GM21825 (cell line): Measurements from ENCODE around the gene UBE2L5.

Experiments
- ATAC-seq: cut with Tn5 transposase; IDR thresholded peaks from one replicate; pipeline ENCODE4 v1.9.1; 2021; ENCODE audit warnings: mild to moderate bottlenecking, moderate library complexity; ENCODE audit not compliant: unreplicated experiment

UBE2L5 gene

GRCh38 chr13:30404207-30404606, 18.1 kb upstream of the UBE2L5 start:
- ATAC-seq, result no peak

- no peak for ATAC-seq
Measured at GRCh38 chr13:30406779-30407416, 15.4 kb upstream of the UBE2L5 start.

DNA sequence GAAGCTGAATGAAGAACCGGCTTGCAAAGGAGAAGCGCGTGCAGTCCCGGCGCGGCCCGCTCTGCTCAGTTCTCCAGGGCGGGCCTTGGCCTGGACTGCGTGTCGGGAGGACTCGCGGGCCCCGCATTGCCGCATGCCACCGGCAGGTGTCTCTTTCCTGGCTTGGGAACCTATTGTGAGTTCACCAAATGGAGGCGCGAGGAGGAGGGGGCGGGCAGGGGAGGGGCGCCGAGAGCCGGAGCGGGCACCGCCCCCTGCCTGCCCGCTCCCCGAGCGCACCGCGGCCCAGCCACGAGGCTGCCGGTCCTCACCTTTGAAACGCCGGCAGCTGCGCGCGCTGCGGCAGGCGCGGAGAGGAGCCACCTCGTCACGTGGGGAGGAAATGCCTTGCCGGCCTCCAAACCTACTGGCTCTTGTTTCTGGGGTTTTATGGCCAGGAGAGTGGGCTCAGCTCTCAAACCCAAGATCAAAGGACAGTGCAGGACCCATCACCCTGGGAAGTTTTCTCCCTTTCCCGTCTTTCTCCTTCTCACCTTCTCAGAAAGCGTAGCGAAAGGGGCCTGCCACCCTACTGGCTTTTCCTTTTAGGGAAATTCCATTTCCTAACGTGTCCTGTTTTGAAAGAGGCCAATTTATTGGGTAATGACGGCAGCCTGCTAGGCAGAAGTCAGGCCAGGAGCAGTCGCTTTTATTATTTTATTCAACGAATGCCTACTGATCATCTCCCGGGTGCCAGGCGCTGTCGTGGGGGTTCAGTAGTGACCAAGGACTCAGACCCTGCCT, 13.8 kb upstream of the UBE2L5 start:
- peak; percentile 83 for ATAC-seq

DNA sequence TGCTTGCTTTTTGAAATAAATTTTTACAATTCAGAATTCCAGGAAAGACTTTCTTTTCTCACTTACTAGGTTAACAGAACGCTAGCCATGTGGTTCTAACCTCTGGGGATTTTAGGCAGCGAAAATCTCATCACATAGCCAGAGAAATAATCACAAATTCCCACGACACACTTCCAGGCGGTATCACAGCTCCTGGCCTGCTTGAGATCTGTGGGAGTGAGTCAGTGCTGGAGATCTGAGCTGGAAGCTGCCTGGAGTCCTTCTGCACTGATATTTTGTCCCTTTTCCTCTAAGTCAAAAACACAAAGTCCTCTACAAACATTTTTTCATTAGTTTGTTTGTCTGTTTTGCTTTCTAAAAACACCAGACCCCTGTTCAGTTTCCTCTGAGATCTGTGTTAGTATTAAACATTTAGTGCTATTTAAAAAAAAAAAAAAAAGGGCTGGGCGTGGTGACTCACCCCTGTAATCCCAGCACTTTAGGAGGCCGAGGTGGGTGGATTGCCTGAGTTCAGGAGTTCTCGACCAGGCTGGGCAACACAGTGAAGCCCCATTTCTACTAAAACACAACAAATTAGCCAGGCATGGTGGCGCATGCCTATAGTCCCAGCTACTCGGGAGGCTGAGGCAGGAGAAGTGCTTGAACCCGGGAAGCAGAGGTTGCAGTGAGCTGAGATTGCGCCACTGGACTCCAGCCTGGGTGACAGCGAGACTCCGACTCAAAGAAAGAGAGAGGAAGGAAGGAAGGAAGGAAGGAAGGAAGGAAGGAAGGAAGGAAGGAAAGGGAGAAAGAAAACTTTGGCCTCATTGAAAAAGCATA, 12.2 kb upstream of the UBE2L5 start:
- ATAC-seq, result no peak

GRCh38 chr13:30410705-30411125, 11.6 kb upstream of the UBE2L5 start:
- ATAC-seq, result no peak

DNA sequence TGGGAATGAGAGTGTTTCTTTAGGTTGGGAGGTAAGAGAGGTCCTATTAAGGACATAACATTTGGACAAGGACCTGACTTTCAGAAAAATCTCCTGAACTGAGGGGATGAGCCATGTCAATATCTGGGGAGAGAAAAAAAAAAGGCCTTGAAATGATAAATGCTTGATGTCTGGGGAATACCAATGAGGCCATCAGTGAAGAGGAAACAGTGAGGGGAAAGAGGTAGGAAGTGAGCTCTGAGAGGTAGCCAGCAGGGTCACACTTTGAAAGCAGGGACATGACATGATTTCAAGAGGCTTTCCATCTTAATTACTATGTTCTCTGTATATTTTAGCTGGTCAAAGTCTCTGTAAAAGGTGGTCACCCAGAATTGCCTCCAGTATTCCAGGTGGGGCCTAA, 9.9 kb upstream of the UBE2L5 start:
- ATAC-seq, result no peak

DNA sequence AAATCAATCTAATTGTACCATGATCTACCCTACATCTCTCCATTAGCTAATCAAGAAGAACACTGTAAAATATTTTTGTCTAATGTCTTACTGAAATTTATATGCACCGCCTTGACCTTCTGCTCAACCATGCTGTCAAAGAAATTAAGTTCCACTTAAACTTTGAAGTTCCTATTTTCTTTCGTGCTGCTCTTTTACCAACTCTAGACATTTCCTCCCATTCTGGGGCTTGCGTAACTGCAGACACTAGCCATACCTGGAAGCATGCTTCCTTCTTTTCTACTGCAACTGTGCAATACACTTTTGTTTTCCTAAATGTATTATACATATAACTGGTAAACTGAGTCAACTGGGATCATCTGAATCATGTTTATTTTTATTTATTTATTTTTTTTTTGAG, 8.5 kb upstream of the UBE2L5 start:
- no peak for ATAC-seq

- no peak for ATAC-seq
Measured at GRCh38 chr13:30415430-30416030, 6.8 kb upstream of the UBE2L5 start.

- no peak for ATAC-seq
Measured at GRCh38 chr13:30416471-30416870, 5.8 kb upstream of the UBE2L5 start.

DNA sequence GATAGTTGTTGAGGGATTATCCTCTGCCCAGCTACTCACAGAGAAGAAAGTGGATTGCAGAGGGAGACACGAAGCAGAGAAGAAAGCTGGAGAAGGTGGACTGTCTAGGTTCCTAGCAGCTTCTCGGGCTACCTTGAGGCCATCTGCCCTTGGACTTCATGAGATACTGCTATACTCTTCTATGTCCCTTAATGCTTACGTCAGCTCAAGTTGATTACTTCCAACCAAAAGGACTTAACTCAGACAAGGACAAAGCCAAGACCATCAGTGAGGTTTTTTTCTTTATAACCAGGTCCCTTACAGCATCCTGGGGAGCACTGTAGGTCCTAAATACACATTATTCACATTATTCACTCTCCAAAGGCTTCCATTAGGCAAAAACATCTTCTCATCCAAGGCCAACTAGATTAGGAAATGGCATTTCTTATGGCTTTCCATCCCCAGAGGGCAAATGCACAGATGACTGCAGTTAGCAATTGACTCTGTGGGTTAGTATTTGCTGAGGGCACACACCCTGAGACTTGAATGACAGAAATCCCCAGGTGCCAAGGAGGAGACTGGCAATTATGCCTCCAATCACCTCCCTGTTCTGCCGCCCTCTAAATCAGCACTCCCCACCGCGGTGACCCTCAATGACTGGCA, 4.1 kb upstream of the UBE2L5 start:
- ATAC-seq, result no peak

GRCh38 chr13:30418717-30419459, 3.4 kb upstream of the UBE2L5 start:
- ATAC-seq, result no peak

- ATAC-seq, result no peak
Measured at GRCh38 chr13:30421093-30422053, 920 bp upstream of the UBE2L5 start.

DNA sequence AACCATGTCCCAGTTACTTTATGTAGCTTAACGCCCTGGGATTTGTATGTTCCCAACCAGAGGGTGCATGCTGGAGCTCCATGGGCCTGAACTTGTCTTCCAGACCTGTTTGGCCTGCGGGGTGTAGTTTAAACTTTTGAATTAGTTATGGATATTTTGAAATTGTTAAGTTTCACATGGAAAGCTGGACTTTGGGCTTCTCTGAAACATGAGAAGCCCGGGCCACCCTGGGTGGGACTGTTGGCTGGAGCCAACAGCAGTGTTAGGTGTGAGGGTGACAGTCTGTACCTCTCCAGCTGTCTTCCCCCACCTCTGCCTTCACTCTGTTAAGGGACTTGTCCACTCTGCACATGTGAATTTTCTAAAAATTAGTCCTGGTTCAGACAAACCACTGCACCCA, 1.6 kb downstream of the UBE2L5 start:
- no peak for ATAC-seq

GRCh38 chr13:30429235-30429634, 6.9 kb downstream of the UBE2L5 start:
- no peak for ATAC-seq

GRCh38 chr13:30429721-30430694, 7.7 kb downstream of the UBE2L5 start:
- peak; percentile 63 for ATAC-seq

- no peak for ATAC-seq
Measured at GRCh38 chr13:30431269-30431940, 9.1 kb downstream of the UBE2L5 start.

GRCh38 chr13:30435911-30436451, 13.7 kb downstream of the UBE2L5 start:
- no peak for ATAC-seq
